ENCODE measurements around the gene MZF1.

Gene MZF1

GRCh38 chr19:58569943-58570670 is 3.0 kb downstream of the MZF1 start:
- no peak for DNase-seq

- no peak for DNase-seq
These were observed 3.8 kb downstream of the MZF1 start for GRCh38 chr19:58569191-58569942.

- DNase-seq = no peak
These were observed 4.5 kb downstream of the MZF1 start for GRCh38 chr19:58568453-58569130.

- no peak for DNase-seq
These were observed 6.1 kb downstream of the MZF1 start for GRCh38 chr19:58566989-58567388.

- DNase-seq = no peak
These were observed 9.3 kb downstream of the MZF1 start for GRCh38 chr19:58563823-58564222.

- DNase-seq = no peak
These were observed 10.0 kb downstream of the MZF1 start for GRCh38 chr19:58563034-58563573.

- no peak for DNase-seq
These were observed 10.8 kb downstream of the MZF1 start for GRCh38 chr19:58562122-58563033.

GRCh38 chr19:58561373-58562121 is 11.6 kb downstream of the MZF1 start:
- no peak for DNase-seq

GRCh38 chr19:58560921-58561320 is 12.2 kb downstream of the MZF1 start:
- DNase-seq = no peak

GRCh38 chr19:58560007-58560887 is 12.9 kb downstream of the MZF1 start:
- DNase-seq = no peak

- DNase-seq = no peak
These were observed 13.7 kb downstream of the MZF1 start for GRCh38 chr19:58559275-58560006.

GRCh38 chr19:58558623-58559274 is 14.4 kb downstream of the MZF1 start:
- DNase-seq = no peak

- DNase-seq = no peak
These were observed 15.0 kb downstream of the MZF1 start, which contains the start of gene UBE2M for GRCh38 chr19:58558066-58558622. Gene UBE2M, minus strand, starts transcription at chr19:58558611. Its CDS starts 230 bp downstream, at chr19:58558381.

- DNase-seq = no peak
These were observed 15.7 kb downstream of the MZF1 start for GRCh38 chr19:58557221-58558065.

GRCh38 chr19:58556622-58557220 is 16.4 kb downstream of the MZF1 start:
- no peak for DNase-seq

GRCh38 chr19:58555920-58556621 is 17.1 kb downstream of the MZF1 start:
- DNase-seq = no peak

- DNase-seq = no peak
These were observed 17.7 kb downstream of the MZF1 start for GRCh38 chr19:58555369-58555885.
